Ovary (tissue), 3 donors: ENCODE results near the gene ERCC6L2.

ENCODE experiments used
- CTCF ChIP-seq, 3 donors: fragments of 450-650 bp in 2 of 3; fragments of 200-600 bp in 1 of 3; IDR thresholded peaks; one replicate each; pipeline versions ENCODE4 v1.5.1 to v1.8.0; 2016 to 2022; ENCODE audit warnings: antibody characterized with exemption in 3 of 3, mild to moderate bottlenecking in 1 of 3
- EP300 ChIP-seq: sonication (generic); formaldehyde crosslinking; IDR thresholded peaks from one replicate; pipeline ENCODE4 v1.6.1; 2017; ENCODE audit warnings: antibody characterized with exemption
- POLR2A ChIP-seq: fragments of 450-650 bp; IDR thresholded peaks from one replicate; pipeline ENCODE4 v1.6.1; 2017; ENCODE audit warnings: antibody characterized with exemption, mild to moderate bottlenecking, moderate library complexity
- donor health status: DM: no; HTN: no; CAD: no.

DNA sequence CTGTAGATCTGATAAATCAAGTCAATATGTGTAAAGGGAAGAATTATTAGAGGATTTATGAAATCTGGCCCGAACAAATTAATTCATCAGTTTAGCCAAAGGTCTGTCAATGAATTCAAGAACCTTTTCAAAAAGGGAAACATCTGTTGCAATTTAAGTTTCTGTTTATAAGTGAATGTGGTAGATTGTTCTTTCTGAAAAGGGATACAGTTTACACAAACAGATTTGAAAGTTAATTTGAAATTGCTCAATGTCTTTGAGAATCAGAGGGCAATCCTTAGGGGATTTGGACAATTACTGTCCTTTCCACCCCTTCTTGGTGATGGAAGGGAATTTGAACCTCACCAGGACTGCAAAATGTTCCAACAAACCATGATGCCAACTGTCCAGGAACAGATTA lies 29.7 kb upstream of the ERCC6L2 start:
- TF ChIP-seq CTCF (IDR thresholded peaks at IDR 0.05) (no peak), POLR2A (no peak), EP300 (no peak)
